Measurements from ENCODE around the gene RSRP1. TPM values are rescaled to one million over a fixed set of nuclear protein-coding genes. Genes with fewer than 3 reads are reported as not detected.

Gene RSRP1
- total and polyA plus RNA-seq, 2 experiments from 2014 or later: 91.4 to 93.7 TPM

DNA sequence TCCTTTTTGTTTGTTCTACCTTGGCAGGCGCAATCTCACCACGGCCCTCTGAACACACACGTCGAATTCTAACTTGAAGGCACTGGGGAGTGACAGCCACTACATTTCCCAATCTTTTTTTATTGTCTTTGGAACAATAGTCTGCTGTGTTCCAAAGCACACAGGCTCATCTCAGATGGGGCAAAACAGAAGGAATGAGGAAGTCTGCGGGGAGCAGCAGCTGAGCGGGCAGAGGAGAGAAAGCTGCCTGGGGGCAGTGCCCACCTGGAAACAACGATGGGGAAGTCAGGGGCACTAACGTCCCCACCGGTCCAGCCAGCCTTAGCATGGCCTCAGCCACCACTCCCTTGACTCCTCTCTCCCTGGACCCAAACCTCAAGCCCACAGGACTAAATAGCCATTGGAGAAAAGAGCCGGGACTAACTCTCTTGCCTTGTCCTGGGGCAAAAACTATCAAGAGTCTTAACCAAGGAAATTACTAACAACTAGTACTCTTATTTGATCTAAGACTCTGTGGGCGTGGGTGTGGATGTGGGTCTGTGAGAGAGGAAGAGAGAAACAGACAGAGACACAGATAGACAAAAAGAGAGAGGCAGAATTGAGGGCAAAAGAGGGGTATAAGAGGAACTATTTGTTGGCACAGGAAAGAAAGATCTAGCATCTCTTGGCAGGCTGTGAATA is 49.1 kb downstream of the RSRP1 start:
- TF ChIP-seq, protein P1, sequence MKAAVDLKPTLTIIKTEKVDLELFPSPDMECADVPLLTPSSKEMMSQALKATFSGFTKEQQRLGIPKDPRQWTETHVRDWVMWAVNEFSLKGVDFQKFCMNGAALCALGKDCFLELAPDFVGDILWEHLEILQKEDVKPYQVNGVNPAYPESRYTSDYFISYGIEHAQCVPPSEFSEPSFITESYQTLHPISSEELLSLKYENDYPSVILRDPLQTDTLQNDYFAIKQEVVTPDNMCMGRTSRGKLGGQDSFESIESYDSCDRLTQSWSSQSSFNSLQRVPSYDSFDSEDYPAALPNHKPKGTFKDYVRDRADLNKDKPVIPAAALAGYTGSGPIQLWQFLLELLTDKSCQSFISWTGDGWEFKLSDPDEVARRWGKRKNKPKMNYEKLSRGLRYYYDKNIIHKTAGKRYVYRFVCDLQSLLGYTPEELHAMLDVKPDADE (IDR thresholded peaks at IDR 0.05): no peak
- TF ChIP-seq STAT1 (IDR thresholded peaks at IDR 0.05; ENCODE audit: unreplicated experiment) (no peak), CREB1 (CRISPR knock-in tag; IDR thresholded peaks at IDR 0.05; ENCODE audit: low read depth) (no peak), EZH2phosphoT487 (IDR thresholded peaks at IDR 0.05; ENCODE audit: unreplicated experiment) (no peak), EZH2 (IDR thresholded peaks at IDR 0.05; ENCODE audit: low read depth, unreplicated experiment) (no peak), NANOG (IDR thresholded peaks at IDR 0.05; ENCODE audit: borderline replicate concordance) (no peak), JUNB (IDR thresholded peaks at IDR 0.05; ENCODE audit: unreplicated experiment) (no peak), ZNF331 (CRISPR knock-in tag; IDR thresholded peaks at IDR 0.05; ENCODE audit: low read depth) (no peak), ZNF114 (CRISPR knock-in tag; IDR thresholded peaks at IDR 0.05) (no peak), POLR2AphosphoS5 (IDR thresholded peaks at IDR 0.05; ENCODE audit: low read depth) (no peak)
- TF ChIP-seq, protein P2, sequence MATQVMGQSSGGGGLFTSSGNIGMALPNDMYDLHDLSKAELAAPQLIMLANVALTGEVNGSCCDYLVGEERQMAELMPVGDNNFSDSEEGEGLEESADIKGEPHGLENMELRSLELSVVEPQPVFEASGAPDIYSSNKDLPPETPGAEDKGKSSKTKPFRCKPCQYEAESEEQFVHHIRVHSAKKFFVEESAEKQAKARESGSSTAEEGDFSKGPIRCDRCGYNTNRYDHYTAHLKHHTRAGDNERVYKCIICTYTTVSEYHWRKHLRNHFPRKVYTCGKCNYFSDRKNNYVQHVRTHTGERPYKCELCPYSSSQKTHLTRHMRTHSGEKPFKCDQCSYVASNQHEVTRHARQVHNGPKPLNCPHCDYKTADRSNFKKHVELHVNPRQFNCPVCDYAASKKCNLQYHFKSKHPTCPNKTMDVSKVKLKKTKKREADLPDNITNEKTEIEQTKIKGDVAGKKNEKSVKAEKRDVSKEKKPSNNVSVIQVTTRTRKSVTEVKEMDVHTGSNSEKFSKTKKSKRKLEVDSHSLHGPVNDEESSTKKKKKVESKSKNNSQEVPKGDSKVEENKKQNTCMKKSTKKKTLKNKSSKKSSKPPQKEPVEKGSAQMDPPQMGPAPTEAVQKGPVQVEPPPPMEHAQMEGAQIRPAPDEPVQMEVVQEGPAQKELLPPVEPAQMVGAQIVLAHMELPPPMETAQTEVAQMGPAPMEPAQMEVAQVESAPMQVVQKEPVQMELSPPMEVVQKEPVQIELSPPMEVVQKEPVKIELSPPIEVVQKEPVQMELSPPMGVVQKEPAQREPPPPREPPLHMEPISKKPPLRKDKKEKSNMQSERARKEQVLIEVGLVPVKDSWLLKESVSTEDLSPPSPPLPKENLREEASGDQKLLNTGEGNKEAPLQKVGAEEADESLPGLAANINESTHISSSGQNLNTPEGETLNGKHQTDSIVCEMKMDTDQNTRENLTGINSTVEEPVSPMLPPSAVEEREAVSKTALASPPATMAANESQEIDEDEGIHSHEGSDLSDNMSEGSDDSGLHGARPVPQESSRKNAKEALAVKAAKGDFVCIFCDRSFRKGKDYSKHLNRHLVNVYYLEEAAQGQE (IDR thresholded peaks at IDR 0.05; ENCODE audit: unreplicated experiment): no peak
- TF ChIP-seq, protein P3, sequence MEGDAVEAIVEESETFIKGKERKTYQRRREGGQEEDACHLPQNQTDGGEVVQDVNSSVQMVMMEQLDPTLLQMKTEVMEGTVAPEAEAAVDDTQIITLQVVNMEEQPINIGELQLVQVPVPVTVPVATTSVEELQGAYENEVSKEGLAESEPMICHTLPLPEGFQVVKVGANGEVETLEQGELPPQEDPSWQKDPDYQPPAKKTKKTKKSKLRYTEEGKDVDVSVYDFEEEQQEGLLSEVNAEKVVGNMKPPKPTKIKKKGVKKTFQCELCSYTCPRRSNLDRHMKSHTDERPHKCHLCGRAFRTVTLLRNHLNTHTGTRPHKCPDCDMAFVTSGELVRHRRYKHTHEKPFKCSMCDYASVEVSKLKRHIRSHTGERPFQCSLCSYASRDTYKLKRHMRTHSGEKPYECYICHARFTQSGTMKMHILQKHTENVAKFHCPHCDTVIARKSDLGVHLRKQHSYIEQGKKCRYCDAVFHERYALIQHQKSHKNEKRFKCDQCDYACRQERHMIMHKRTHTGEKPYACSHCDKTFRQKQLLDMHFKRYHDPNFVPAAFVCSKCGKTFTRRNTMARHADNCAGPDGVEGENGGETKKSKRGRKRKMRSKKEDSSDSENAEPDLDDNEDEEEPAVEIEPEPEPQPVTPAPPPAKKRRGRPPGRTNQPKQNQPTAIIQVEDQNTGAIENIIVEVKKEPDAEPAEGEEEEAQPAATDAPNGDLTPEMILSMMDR (conservative IDR thresholded peaks at IDR 0.05; ENCODE audit: low read depth in 2 of 2): no peak
- TF ChIP-seq, protein P4, sequence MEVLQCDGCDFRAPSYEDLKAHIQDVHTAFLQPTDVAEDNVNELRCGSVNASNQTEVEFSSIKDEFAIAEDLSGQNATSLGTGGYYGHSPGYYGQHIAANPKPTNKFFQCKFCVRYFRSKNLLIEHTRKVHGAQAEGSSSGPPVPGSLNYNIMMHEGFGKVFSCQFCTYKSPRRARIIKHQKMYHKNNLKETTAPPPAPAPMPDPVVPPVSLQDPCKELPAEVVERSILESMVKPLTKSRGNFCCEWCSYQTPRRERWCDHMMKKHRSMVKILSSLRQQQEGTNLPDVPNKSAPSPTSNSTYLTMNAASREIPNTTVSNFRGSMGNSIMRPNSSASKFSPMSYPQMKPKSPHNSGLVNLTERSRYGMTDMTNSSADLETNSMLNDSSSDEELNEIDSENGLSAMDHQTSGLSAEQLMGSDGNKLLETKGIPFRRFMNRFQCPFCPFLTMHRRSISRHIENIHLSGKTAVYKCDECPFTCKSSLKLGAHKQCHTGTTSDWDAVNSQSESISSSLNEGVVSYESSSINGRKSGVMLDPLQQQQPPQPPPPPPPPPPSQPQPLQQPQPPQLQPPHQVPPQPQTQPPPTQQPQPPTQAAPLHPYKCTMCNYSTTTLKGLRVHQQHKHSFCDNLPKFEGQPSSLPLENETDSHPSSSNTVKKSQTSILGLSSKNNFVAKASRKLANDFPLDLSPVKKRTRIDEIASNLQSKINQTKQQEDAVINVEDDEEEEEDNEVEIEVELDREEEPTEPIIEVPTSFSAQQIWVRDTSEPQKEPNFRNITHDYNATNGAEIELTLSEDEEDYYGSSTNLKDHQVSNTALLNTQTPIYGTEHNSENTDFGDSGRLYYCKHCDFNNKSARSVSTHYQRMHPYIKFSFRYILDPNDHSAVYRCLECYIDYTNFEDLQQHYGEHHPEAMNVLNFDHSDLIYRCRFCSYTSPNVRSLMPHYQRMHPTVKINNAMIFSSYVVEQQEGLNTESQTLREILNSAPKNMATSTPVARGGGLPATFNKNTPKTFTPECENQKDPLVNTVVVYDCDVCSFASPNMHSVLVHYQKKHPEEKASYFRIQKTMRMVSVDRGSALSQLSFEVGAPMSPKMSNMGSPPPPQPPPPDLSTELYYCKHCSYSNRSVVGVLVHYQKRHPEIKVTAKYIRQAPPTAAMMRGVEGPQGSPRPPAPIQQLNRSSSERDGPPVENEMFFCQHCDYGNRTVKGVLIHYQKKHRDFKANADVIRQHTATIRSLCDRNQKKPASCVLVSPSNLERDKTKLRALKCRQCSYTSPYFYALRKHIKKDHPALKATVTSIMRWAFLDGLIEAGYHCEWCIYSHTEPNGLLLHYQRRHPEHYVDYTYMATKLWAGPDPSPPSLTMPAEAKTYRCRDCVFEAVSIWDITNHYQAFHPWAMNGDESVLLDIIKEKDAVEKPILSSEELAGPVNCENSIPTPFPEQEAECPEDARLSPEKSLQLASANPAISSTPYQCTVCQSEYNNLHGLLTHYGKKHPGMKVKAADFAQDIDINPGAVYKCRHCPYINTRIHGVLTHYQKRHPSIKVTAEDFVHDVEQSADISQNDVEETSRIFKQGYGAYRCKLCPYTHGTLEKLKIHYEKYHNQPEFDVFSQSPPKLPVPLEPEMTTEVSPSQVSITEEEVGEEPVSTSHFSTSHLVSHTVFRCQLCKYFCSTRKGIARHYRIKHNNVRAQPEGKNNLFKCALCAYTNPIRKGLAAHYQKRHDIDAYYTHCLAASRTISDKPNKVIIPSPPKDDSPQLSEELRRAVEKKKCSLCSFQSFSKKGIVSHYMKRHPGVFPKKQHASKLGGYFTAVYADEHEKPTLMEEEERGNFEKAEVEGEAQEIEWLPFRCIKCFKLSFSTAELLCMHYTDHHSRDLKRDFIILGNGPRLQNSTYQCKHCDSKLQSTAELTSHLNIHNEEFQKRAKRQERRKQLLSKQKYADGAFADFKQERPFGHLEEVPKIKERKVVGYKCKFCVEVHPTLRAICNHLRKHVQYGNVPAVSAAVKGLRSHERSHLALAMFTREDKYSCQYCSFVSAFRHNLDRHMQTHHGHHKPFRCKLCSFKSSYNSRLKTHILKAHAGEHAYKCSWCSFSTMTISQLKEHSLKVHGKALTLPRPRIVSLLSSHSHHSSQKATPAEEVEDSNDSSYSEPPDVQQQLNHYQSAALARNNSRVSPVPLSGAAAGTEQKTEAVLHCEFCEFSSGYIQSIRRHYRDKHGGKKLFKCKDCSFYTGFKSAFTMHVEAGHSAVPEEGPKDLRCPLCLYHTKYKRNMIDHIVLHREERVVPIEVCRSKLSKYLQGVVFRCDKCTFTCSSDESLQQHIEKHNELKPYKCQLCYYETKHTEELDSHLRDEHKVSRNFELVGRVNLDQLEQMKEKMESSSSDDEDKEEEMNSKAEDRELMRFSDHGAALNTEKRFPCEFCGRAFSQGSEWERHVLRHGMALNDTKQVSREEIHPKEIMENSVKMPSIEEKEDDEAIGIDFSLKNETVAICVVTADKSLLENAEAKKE (CRISPR knock-in tag; IDR thresholded peaks at IDR 0.05): no peak
- Histone ChIP-seq H3K27ac (ENCODE audit: low read depth) (no peak overlapping the region), H3K79me2 (replicated peaks; ENCODE audit: insufficient read depth) (no peaks in the 10 kb centered on the region), H4K20me1 (replicated peaks; ENCODE audit: insufficient read depth) (no peaks in the 10 kb centered on the region), H3K4me1 (ENCODE audit: insufficient read depth) (no peaks in the 10 kb centered on the region), H3K4me3 (no peak overlapping the region), H3K4me2 (no peak overlapping the region), H3K9me2 (ENCODE audit: insufficient read depth) (peaks cover 3% of the 10 kb centered on the region; the same call in 1 of the 2 replicates), H3K27me3 (ENCODE audit: insufficient read depth) (no peaks in the 10 kb centered on the region), H2AFZ (no peak overlapping the region; the same call in 1 of the 2 replicates), H3F3A (replicated peaks; ENCODE audit: low read depth) (no peaks in the 10 kb centered on the region), H3K36me3 (ENCODE audit: insufficient read depth) (no peaks in the 10 kb centered on the region)
- H3K27me3 Mint-ChIP-seq (ENCODE audit: insufficient read depth, low read depth, poor library complexity): peaks cover 6% of the 10 kb centered on the region
- DNase-seq (ENCODE audit: low spot score) (no peak), ATAC-seq (no peak)
- H3K4me3 Mint-ChIP-seq: no peak overlapping the region; the same call in 2 of the 3 replicates
- H3K27ac Mint-ChIP-seq: no peak overlapping the region; the same call in 1 of the 2 replicates
- no peaks in the 10 kb centered on the region for H3K9me3 Mint-ChIP-seq
- peaks cover 17% of the 10 kb centered on the region for H3K4me1 Mint-ChIP-seq
- H3K36me3 Mint-ChIP-seq (ENCODE audit: low read depth): no peaks in the 10 kb centered on the region; the same call in 2 of the 3 replicates
